ENCODE measurements around the gene PAX5.

DNA sequence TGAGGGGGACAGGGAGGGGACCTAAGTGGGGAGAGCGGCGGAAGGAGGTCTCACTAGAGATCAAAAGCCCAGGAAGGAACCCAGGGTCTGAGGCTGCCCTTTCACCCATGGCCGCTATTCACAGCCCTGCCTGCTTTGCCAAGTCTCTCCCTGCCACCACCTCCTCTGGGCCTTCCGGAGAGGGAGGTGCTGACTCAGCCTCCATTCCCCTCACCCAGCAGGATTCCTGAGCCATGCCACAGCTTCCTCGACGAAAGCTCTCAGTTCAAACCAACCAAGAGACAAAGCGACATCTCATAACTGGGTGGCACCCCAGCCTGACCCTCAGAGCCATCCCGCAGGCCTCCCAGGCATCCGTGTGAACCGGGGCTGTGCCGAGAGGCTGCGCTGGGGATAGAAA, 36.7 kb downstream of the PAX5 start:
- TF ChIP-seq, protein P1, sequence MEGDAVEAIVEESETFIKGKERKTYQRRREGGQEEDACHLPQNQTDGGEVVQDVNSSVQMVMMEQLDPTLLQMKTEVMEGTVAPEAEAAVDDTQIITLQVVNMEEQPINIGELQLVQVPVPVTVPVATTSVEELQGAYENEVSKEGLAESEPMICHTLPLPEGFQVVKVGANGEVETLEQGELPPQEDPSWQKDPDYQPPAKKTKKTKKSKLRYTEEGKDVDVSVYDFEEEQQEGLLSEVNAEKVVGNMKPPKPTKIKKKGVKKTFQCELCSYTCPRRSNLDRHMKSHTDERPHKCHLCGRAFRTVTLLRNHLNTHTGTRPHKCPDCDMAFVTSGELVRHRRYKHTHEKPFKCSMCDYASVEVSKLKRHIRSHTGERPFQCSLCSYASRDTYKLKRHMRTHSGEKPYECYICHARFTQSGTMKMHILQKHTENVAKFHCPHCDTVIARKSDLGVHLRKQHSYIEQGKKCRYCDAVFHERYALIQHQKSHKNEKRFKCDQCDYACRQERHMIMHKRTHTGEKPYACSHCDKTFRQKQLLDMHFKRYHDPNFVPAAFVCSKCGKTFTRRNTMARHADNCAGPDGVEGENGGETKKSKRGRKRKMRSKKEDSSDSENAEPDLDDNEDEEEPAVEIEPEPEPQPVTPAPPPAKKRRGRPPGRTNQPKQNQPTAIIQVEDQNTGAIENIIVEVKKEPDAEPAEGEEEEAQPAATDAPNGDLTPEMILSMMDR (conservative IDR thresholded peaks at IDR 0.05 in 1 of 2, IDR thresholded peaks at IDR 0.05 in 1 of 2; ENCODE audit: low read depth in 1 of 2, low read length in 2 of 2) = no peak
- no peak for TF ChIP-seq EZH2 (IDR thresholded peaks at IDR 0.05; ENCODE audit: low read length, missing control alignments)
